Mucosa of descending colon (tissue), 3 donors: ENCODE data around the gene MRPL52. TPM values are rescaled to one million over a fixed set of nuclear protein-coding genes. Genes with fewer than 3 reads are reported as not detected.

Source experiments
- ATAC-seq: fragments of 200-7000 bp; cut with Tn5 transposase; one replicate; pipeline ENCODE4 v1.9.1; 2020; ENCODE audit warnings: mild to moderate bottlenecking, moderate library complexity
- DNase-seq, 3 donors: peaks; one replicate each; pipeline ENCODE4 v3.0.0-alpha.2; 2020
- H3K36me3 ChIP-seq: fragments of 200-600 bp; one replicate; pipeline ENCODE4 v1.8.0; 2021; ENCODE audit warnings: low read depth, mild to moderate bottlenecking
- H3K4me1 ChIP-seq: fragments of 200-600 bp; one replicate; pipeline ENCODE4 v1.8.0; 2021; ENCODE audit warnings: low read depth, mild to moderate bottlenecking
- H3K4me3 ChIP-seq: fragments of 200-600 bp; one replicate; pipeline ENCODE4 v1.8.0; 2021; ENCODE audit warnings: mild to moderate bottlenecking
- H3K9me3 ChIP-seq: fragments of 200-600 bp; one replicate; pipeline ENCODE4 v1.8.0; 2021; ENCODE audit warnings: mild to moderate bottlenecking
- intact Hi-C, 2 donors: fragments of 100-400 bp; cut with DNase I in 1 of 2; cut with micrococcal nuclease in 1 of 2; formaldehyde crosslinking; loops; one replicate each; pipeline versions ENCODE4 v1.11.0 to v1.11.1; 2022; cut with DNase I, micrococcal nuclease
- total RNA-seq, 3 donors: library from RNA; stranded (reverse); fragmentation: NEBNext Ultra II Directional in 2 of 3; extraction: Animal tissue kit (Norgen Biotek cat#: 25700) in 2 of 3; gene quantifications; one replicate each; pipeline versions ENCODE4 v1.2.1 to v1.2.4, GENCODE V29; 2021 to 2023
- TF ChIP-seq, protein P1 (sequence below): fragments of 200-600 bp; IDR thresholded peaks from one replicate; pipeline ENCODE4 v1.8.0; 2022; ENCODE audit warnings: antibody characterized with exemption, mild to moderate bottlenecking
- donor health status: DM: no; HTN: no; CAD: no; lungs with moderate emphysema.
- donor health status: DM: no; HTN: no; CAD: no.
- donor health status: DM: no; HTN: yes; CAD: no.

MRPL52 gene
- total RNA-seq, 3 donors from 2014 or later = 59.1 to 79.1 (median 64.5) TPM

DNA sequence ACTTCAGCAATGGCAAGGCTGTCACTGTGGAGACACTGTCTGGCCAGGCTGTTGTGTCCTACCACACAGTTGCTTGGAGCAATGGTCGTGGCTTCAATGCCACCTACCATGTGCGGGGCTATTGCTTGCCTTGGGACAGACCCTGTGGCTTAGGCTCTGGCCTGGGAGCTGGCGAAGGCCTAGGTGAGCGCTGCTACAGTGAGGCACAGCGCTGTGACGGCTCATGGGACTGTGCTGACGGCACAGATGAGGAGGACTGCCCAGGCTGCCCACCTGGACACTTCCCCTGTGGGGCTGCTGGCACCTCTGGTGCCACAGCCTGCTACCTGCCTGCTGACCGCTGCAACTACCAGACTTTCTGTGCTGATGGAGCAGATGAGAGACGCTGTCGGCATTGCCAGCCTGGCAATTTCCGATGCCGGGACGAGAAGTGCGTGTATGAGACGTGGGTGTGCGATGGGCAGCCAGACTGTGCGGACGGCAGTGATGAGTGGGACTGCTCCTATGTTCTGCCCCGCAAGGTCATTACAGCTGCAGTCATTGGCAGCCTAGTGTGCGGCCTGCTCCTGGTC is 46.1 kb downstream of the MRPL52 start:
- Histone ChIP-seq H3K4me3 (no peak overlapping the region), H3K36me3 (peaks cover 28% of the 10 kb centered on the region), H3K4me1 (peaks cover 15% of the 10 kb centered on the region), H3K9me3 (no peaks in the 10 kb centered on the region)
- DNase-seq (no peak), ATAC-seq (no peak)
- intact Hi-C loops = no loop called here
- TF ChIP-seq, protein P1, sequence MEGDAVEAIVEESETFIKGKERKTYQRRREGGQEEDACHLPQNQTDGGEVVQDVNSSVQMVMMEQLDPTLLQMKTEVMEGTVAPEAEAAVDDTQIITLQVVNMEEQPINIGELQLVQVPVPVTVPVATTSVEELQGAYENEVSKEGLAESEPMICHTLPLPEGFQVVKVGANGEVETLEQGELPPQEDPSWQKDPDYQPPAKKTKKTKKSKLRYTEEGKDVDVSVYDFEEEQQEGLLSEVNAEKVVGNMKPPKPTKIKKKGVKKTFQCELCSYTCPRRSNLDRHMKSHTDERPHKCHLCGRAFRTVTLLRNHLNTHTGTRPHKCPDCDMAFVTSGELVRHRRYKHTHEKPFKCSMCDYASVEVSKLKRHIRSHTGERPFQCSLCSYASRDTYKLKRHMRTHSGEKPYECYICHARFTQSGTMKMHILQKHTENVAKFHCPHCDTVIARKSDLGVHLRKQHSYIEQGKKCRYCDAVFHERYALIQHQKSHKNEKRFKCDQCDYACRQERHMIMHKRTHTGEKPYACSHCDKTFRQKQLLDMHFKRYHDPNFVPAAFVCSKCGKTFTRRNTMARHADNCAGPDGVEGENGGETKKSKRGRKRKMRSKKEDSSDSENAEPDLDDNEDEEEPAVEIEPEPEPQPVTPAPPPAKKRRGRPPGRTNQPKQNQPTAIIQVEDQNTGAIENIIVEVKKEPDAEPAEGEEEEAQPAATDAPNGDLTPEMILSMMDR = no peak

GRCh38 chr14:22877000-22877501 is 47.4 kb downstream of the MRPL52 start:
- peaks cover 28% of the 10 kb centered on the region for H3K36me3 ChIP-seq
- intact Hi-C loops = no loop called here
- TF ChIP-seq, protein P1 = no peak
- no peak for DNase-seq
- H3K9me3 ChIP-seq = no peaks in the 10 kb centered on the region
- H3K4me3 ChIP-seq = no peak overlapping the region
- peaks cover 12% of the 10 kb centered on the region for H3K4me1 ChIP-seq
- no peak for ATAC-seq

DNA sequence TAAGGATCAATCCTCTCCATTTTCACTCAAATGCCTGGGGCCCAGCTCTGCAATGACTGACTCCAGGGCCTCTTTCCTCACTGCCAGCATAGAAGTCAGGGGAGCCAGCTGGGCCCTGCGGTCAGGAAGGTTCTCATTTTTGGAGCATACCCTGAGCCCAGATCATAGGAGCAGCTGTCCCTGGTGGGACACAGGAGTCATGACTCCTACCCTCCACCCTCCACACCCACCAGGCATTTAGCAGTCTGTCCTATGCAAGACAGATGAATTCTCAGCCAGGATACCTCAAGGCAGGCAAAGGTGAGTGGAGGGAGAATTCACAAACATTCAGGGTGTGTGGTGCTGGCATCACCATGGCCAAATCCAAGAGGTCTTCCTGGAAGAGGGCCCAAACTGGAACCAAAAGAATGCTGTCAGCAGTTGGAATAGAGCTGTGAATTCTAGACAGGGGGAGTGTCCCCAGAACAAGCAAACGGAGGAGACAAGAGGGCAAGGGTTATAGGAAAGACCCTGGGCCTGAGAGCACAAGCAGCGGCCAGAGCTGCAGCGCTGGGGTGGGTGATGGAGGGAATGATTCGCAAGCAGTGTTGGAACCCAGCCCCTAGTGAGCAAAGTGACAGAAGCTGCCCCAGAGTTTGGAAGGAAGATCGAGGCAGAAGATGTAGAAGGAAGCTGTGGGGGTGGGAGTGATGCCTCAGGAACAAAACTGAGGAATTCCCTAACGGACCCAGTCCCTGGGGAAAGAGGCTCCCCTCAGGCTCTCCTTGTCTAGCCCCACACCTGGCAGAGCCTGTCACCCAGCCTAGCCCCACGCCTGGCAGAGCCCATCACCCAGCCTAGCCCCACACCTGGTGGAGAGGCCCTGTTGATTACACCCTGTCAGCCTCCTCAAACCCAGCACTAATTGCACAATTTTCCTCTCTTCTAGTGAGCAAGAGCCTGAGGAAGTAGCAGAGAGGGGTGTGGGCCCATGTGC is 48.9 kb downstream of the MRPL52 start:
- Histone ChIP-seq H3K9me3 (no peaks in the 10 kb centered on the region), H3K36me3 (peaks cover 28% of the 10 kb centered on the region), H3K4me3 (no peak overlapping the region), H3K4me1 (peaks cover 10% of the 10 kb centered on the region)
- intact Hi-C loops = no loop called here
- TF ChIP-seq, protein P1 = no peak
- ATAC-seq (no peak), DNase-seq (no peak)

DNA sequence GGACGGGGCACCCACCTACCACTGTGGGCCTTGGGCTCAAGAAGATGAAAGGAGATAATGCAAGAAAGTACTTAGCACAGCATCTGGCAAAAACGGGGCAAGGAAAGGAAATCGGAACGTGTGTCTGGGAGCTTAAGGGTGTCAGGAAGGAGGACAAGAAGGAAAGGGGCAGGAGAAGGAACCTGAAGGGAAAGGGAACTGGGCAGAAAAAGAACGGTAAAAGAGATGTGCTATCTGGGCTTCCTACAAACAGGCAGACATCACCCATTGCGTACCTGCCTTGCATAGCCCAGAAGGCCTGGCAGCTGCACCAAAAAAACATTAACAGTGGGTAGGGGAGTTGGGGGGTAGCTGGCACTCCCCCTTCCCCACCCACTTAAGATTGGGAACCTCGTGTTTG is 52.4 kb downstream of the MRPL52 start:
- TF ChIP-seq, protein P1 = no peak
- DNase-seq = no peak
- H3K4me1 ChIP-seq = peaks cover 10% of the 10 kb centered on the region
- H3K36me3 ChIP-seq = peaks cover 10% of the 10 kb centered on the region
- no peak overlapping the region for H3K4me3 ChIP-seq
- intact Hi-C loops = no loop called here
- no peak for ATAC-seq
- H3K9me3 ChIP-seq = no peaks in the 10 kb centered on the region

DNA sequence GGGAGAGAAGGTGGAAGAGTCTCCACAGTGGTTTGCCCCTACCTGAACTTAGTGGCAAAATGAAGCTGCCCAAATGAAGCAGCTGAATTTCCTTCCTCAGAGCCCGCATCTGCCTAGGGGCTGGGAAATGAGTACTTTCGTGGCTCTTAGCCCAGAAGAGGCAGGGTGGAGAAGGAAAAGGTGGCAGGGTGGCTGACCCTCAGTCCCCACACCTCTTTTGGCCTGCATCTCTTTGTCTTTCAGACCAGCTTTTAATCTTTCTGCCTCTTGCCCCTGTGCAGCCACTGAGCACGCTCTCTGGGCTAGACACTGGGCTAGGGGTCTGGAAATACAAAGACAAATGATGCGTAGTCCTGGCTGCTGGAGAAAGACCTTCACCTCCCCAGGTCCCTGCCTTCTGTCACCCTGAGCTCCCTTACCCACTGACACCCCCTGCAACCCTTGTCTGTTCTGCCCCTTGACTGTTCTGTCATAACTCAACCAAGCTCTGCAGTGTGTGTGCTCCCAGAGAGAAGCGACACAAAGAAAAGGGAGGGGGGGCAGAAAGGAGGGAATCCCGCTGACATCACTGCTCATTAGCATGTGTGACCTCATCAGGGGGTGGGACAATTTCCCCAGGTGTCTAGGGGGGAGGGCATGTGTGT is 53.0 kb downstream of the MRPL52 start:
- Histone ChIP-seq H3K4me3 (no peak overlapping the region), H3K36me3 (peaks cover 5% of the 10 kb centered on the region), H3K4me1 (peaks cover 13% of the 10 kb centered on the region), H3K9me3 (no peaks in the 10 kb centered on the region)
- DNase-seq = peak in 1 of 3 donors; percentile 56
- TF ChIP-seq, protein P1 = no peak
- intact Hi-C loops = no loop called here
- ATAC-seq = peak; percentile 26
